A549 (cell line): Measurements from ENCODE around the gene TNS3.

ENCODE experiments used
- EHF ChIP-seq: fragments of 250-450 bp; sonication (Bioruptor Pico); IDR thresholded peaks from 2 replicates; pipeline ENCODE4 v1.5.0; 2020; ENCODE audit warnings: mild to moderate bottlenecking
- POLR2A ChIP-seq: IDR thresholded peaks from 2 replicates; pipeline ENCODE4 v1.6.1; 2012; ENCODE audit warnings: mild to moderate bottlenecking, low read length
- RAD21 ChIP-seq, 2 experiments: fragments of >200 bp in 1 of 2; sonication (Bioruptor Twin) in 1 of 2; formaldehyde crosslinking in 1 of 2; IDR thresholded peaks in 1 of 2; conservative IDR thresholded peaks in 1 of 2; 2 replicates in 1 of 2; 3 replicates in 1 of 2; pipeline ENCODE4 v1.6.1; 2012 to 2018; ENCODE audit warnings: inconsistent platforms in 1 of 2
- TF ChIP-seq, protein P1 (sequence below): fragments of >200 bp; sonication (Bioruptor Twin); formaldehyde crosslinking; IDR thresholded peaks from 3 replicates; pipeline ENCODE4 v1.5.1; 2016

DNA sequence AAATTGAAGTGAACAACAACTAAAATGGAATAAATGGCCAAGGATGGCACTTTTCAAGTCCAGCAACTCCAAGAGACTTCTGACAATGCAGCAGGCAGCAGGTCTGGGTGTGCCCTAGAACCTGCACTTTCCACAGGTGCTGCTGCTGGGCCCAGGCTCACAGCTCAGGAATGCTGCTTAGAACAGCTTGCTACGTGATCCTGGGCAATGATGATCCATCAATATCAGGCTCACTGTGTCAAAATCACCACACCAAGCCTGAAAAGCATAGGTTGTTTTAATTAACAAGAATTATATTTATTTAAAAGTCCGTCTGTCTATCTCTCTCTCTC is 148.4 kb downstream of the TNS3 start:
- TF ChIP-seq, protein P1, sequence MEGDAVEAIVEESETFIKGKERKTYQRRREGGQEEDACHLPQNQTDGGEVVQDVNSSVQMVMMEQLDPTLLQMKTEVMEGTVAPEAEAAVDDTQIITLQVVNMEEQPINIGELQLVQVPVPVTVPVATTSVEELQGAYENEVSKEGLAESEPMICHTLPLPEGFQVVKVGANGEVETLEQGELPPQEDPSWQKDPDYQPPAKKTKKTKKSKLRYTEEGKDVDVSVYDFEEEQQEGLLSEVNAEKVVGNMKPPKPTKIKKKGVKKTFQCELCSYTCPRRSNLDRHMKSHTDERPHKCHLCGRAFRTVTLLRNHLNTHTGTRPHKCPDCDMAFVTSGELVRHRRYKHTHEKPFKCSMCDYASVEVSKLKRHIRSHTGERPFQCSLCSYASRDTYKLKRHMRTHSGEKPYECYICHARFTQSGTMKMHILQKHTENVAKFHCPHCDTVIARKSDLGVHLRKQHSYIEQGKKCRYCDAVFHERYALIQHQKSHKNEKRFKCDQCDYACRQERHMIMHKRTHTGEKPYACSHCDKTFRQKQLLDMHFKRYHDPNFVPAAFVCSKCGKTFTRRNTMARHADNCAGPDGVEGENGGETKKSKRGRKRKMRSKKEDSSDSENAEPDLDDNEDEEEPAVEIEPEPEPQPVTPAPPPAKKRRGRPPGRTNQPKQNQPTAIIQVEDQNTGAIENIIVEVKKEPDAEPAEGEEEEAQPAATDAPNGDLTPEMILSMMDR, result no peak
- TF ChIP-seq POLR2A, result no peak
- no peak for TF ChIP-seq RAD21 (conservative IDR thresholded peaks at IDR 0.05 in 1 of 2, IDR thresholded peaks at IDR 0.05 in 1 of 2)
- no peak for TF ChIP-seq EHF (CRISPR knock-in tag)
